Stimulated activated CD8-positive, alpha-beta memory T cell treated with anti-CD3 and anti-CD28 coated beads, Interleukin-4, amount 100 ng/mL, for 1 hour (primary cell): ENCODE results near the gene PARD3B.
"Not testable (repeated sequence)": the region's sequence is repeated elsewhere in the genome, so short reads cannot be mapped to it uniquely, and the experiment has no call there.

Experiments
- DNase-seq, 2 donors: peaks; one replicate each; pipeline ENCODE4 v3.0.0-alpha.2; 2020; ENCODE audit warnings: low read depth in 2 of 2, low spot score in 1 of 2

Gene PARD3B

GRCh38 chr2:205176546-205176945 is 631.3 kb downstream of the PARD3B start:
- DNase-seq, result no peak

- no peak for DNase-seq
Measured at GRCh38 chr2:205177546-205177945, 632.3 kb downstream of the PARD3B start.

GRCh38 chr2:205180730-205181129 is 635.5 kb downstream of the PARD3B start:
- no peak for DNase-seq

- DNase-seq, result no peak
Measured at GRCh38 chr2:205187731-205188130, 642.5 kb downstream of the PARD3B start.

- no peak for DNase-seq
Measured at GRCh38 chr2:205188239-205189138, 643.2 kb downstream of the PARD3B start.

GRCh38 chr2:205189301-205189700 is 644.0 kb downstream of the PARD3B start:
- no peak for DNase-seq

GRCh38 chr2:205190528-205190927 is 645.3 kb downstream of the PARD3B start:
- no peak for DNase-seq

- no peak for DNase-seq
Measured at GRCh38 chr2:205193125-205193835, 648.0 kb downstream of the PARD3B start.

GRCh38 chr2:205193836-205194228 is 648.6 kb downstream of the PARD3B start:
- DNase-seq, result no peak

GRCh38 chr2:205197468-205198139 is 652.3 kb downstream of the PARD3B start:
- DNase-seq, result no peak

GRCh38 chr2:205198140-205198525 is 652.9 kb downstream of the PARD3B start:
- no peak for DNase-seq

- no peak for DNase-seq
Measured at GRCh38 chr2:205199165-205199850, 654.0 kb downstream of the PARD3B start.

- no peak for DNase-seq
Measured at GRCh38 chr2:205210494-205210893, 665.2 kb downstream of the PARD3B start.

GRCh38 chr2:205212357-205212756 is 667.1 kb downstream of the PARD3B start:
- DNase-seq, result no peak

GRCh38 chr2:205216092-205216491 is 670.8 kb downstream of the PARD3B start:
- DNase-seq, result no peak

- no peak for DNase-seq
Measured at GRCh38 chr2:205216580-205216979, 671.3 kb downstream of the PARD3B start.

- DNase-seq, result no peak
Measured at GRCh38 chr2:205217004-205217403, 671.7 kb downstream of the PARD3B start.

GRCh38 chr2:205218056-205218455 is 672.8 kb downstream of the PARD3B start:
- DNase-seq, result no peak

GRCh38 chr2:205218816-205219215 is 673.5 kb downstream of the PARD3B start:
- not testable (repeated sequence) for DNase-seq

GRCh38 chr2:205220559-205220958 is 675.3 kb downstream of the PARD3B start:
- DNase-seq, result no peak

GRCh38 chr2:205232086-205232485 is 686.8 kb downstream of the PARD3B start:
- DNase-seq, result no peak
